ENCODE measurements around the gene CCDC124.

The CCDC124 gene

DNA sequence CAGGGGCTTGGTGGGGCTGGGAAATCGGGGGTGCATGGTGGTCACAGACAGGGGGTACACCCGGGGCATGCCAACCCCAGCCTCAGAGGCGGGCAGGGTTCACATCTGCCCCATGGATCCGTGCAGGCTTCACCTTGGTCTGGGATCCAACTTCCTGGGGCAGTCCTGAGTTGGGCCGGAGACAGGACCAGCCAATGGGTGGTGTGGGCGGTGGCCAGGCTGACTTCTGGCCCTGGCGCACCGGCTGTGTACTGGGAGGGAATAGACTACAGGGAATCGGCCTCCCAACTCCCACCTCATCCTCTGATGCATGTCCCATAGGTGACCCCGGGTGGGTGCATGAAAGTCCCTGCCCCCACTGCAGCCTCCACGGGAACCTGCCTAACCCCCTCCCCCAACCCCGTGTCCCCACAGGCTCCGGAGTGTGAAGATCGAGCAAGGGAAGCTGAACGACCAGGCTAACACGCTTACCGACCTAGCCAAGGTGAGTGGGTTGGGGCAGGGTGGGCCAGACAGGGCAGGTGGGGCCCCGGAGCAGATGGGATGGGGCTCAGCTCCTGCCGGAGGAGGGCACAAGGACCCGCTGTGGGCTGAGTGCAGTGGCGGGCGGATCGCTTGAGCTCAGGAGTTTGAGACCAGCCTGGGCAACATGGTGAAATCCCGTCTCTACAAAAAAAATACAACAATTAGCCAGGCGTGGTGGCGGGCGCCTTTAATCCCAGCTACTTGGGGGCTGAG lies 60.4 kb downstream of the CCDC124 start:
- H4K20me1 ChIP-seq (ENCODE audit: insufficient read depth, low read length): no peaks in the 10 kb centered on the region
- TF ChIP-seq CTCF (IDR thresholded peaks at IDR 0.05; ENCODE audit: low read depth, low read length) (no peak), EZH2phosphoT487 (IDR thresholded peaks at IDR 0.05; ENCODE audit: low read depth) (no peak)
- H2AFZ ChIP-seq (ENCODE audit: low read depth, low read length): no peak overlapping the region
- H3K4me2 ChIP-seq (ENCODE audit: low read length): no peak overlapping the region
- no peak overlapping the region for H3K4me3 ChIP-seq (ENCODE audit: low read length)
- peaks cover 13% of the 10 kb centered on the region for H3K4me1 ChIP-seq (ENCODE audit: low read length)
- no peak overlapping the region for H3K9ac ChIP-seq (ENCODE audit: low read length)
- no peaks in the 10 kb centered on the region for H3K27me3 ChIP-seq (ENCODE audit: low read depth, low read length)
- H3K27ac ChIP-seq (ENCODE audit: low read length): no peak overlapping the region
- no peaks in the 10 kb centered on the region for H3K9me3 ChIP-seq (ENCODE audit: insufficient read depth, low read length)
- no peaks in the 10 kb centered on the region for H3K79me2 ChIP-seq (ENCODE audit: low read length)
- H3K36me3 ChIP-seq (replicated peaks; ENCODE audit: low read depth, low read length): no peaks in the 10 kb centered on the region
